Neural cell (in vitro differentiated cells): Measurements from ENCODE around the gene CACNA1I. TPM values are rescaled to one million over a fixed set of nuclear protein-coding genes. Genes with fewer than 3 reads are reported as not detected.

Experiments used
- H2AFZ ChIP-seq: fragments of 200-600, 300-800 bp; sonication (generic), shearing (Covaris generic); 2 replicates; pipeline ENCODE4 v1.6.0; 2014; ENCODE audit warnings: low read depth, mild to moderate bottlenecking, antibody characterized with exemption, low read length, moderate library complexity
- H3F3A ChIP-seq: fragments of 200-600 bp; shearing (Covaris generic); 2 replicates; pipeline ENCODE4 v1.6.1; 2016; ENCODE audit warnings: mild to moderate bottlenecking, moderate library complexity, mixed read lengths, antibody characterized with exemption, low read length; ENCODE audit not compliant: insufficient read depth, poor library complexity, severe bottlenecking
- H3K27ac ChIP-seq: fragments of 200-600, 300-800 bp; sonication (generic), shearing (Covaris generic); 2 replicates; pipeline ENCODE4 v1.5.1; 2014; ENCODE audit warnings: mild to moderate bottlenecking, low read length, moderate library complexity
- H3K27me3 ChIP-seq: fragments of 300-800, 200-600 bp; sonication (generic), shearing (Covaris generic); 2 replicates; pipeline ENCODE4 v1.6.0; 2014; ENCODE audit warnings: mild to moderate bottlenecking, low read depth, low read length, moderate library complexity; ENCODE audit not compliant: insufficient read depth
- H3K36me3 ChIP-seq: fragments of 300-800, 200-600 bp; sonication (generic), shearing (Covaris generic); 2 replicates; pipeline ENCODE4 v1.5.1; 2014; ENCODE audit warnings: mild to moderate bottlenecking, antibody characterized with exemption, low read length, moderate library complexity; ENCODE audit not compliant: insufficient read depth
- H3K4me2 ChIP-seq: fragments of 300-800, 200-600 bp; sonication (generic), shearing (Covaris generic); 2 replicates; pipeline ENCODE4 v1.6.0; 2014; ENCODE audit warnings: mild to moderate bottlenecking, low read length
- H3K4me3 ChIP-seq: fragments of 300-800, 200-600 bp; sonication (generic), shearing (Covaris generic); 2 replicates; pipeline ENCODE4 v1.5.1; 2014; ENCODE audit warnings: mild to moderate bottlenecking, low read length, moderate library complexity
- H3K79me2 ChIP-seq: fragments of 200-600 bp; shearing (Covaris generic); replicated peaks from 2 replicates; pipeline ENCODE4 v1.6.0; 2014; ENCODE audit warnings: mild to moderate bottlenecking, low read length, moderate library complexity; ENCODE audit not compliant: insufficient read depth
- H3K9ac ChIP-seq: fragments of 300-800, 200-600 bp; sonication (generic), shearing (Covaris generic); 2 replicates; pipeline ENCODE4 v1.6.1; 2016; ENCODE audit warnings: mild to moderate bottlenecking, low read length, mixed read lengths
- H3K9me2 ChIP-seq: fragments of 200-600 bp; shearing (Covaris generic); 2 replicates; pipeline ENCODE4 v1.6.1; 2016; ENCODE audit warnings: mild to moderate bottlenecking, low read length, mixed read lengths; ENCODE audit not compliant: insufficient read depth
- H3K9me3 ChIP-seq: fragments of 200-600, 300-800 bp; sonication (generic), shearing (Covaris generic); 2 replicates; pipeline ENCODE4 v1.6.1; 2016; ENCODE audit warnings: mild to moderate bottlenecking, mixed run types, low read length, moderate library complexity, mixed read lengths
- H4K20me1 ChIP-seq: fragments of 200-600 bp; shearing (Covaris generic); 2 replicates; pipeline ENCODE4 v1.6.1; 2016; ENCODE audit warnings: mild to moderate bottlenecking, mixed run types; ENCODE audit not compliant: insufficient read depth
- CTCF ChIP-seq: fragments of 450-650 bp; IDR thresholded peaks from 2 replicates; pipeline ENCODE4 v1.5.1; 2014; ENCODE audit warnings: antibody characterized with exemption, mild to moderate bottlenecking, moderate library complexity; ENCODE audit not compliant: poor library complexity, severe bottlenecking
- EP300 ChIP-seq: fragments of 450-650 bp; conservative IDR thresholded peaks from 2 replicates; pipeline ENCODE4 v1.6.1; 2014; ENCODE audit warnings: antibody characterized with exemption, mild to moderate bottlenecking, moderate library complexity; ENCODE audit not compliant: poor library complexity, severe bottlenecking
- EZH2 ChIP-seq: fragments of 200-600, 300-800 bp; shearing (Covaris generic), sonication (generic); IDR thresholded peaks from 2 replicates; pipeline ENCODE4 v1.6.1; 2014; ENCODE audit warnings: antibody characterized with exemption, low read length, borderline replicate concordance, mild to moderate bottlenecking; ENCODE audit not compliant: insufficient read depth, poor library complexity, severe bottlenecking
- MXI1 ChIP-seq: fragments of 450-650 bp; conservative IDR thresholded peaks from 2 replicates; pipeline ENCODE4 v1.6.1; 2014; ENCODE audit warnings: antibody characterized with exemption, mild to moderate bottlenecking; ENCODE audit not compliant: poor library complexity, severe bottlenecking
- POLR2AphosphoS5 ChIP-seq: IDR thresholded peaks from 2 replicates; pipeline ENCODE4 v1.6.1; 2012
- RAD21 ChIP-seq: fragments of 450-650 bp; conservative IDR thresholded peaks from 2 replicates; pipeline ENCODE4 v1.6.1; 2014; ENCODE audit warnings: antibody characterized with exemption, mild to moderate bottlenecking, moderate library complexity
- REST ChIP-seq: IDR thresholded peaks from 2 replicates; pipeline ENCODE4 v1.6.1; 2012; ENCODE audit warnings: borderline replicate concordance
- SMC3 ChIP-seq: fragments of 450-650 bp; conservative IDR thresholded peaks from 2 replicates; pipeline ENCODE4 v1.6.1; 2014; ENCODE audit warnings: antibody characterized with exemption, mild to moderate bottlenecking, moderate library complexity; ENCODE audit not compliant: poor library complexity
- TAF1 ChIP-seq: IDR thresholded peaks from 2 replicates; pipeline ENCODE4 v1.6.1; 2012; ENCODE audit warnings: low read depth
- polyA plus RNA-seq: library from polyadenylated mRNA; depleted of rRNA; stranded (reverse); fragments of >200 nt; gene quantifications from 2 replicates; pipeline ENCODE4 v1.2.3, GENCODE V29; 2014

The CACNA1I gene
- polyA plus RNA-seq, 1 donor from 2014 or later, result 1.9 TPM

GRCh38 chr22:39707816-39708215 is 137.3 kb downstream of the CACNA1I start:
- Histone ChIP-seq H3K4me3 (no peak overlapping the region), H2AFZ (no peak overlapping the region), H3K4me2 (no peak overlapping the region), H3F3A (no peaks in the 10 kb centered on the region), H3K27me3 (no peaks in the 10 kb centered on the region), H3K79me2 (no peaks in the 10 kb centered on the region), H3K27ac (no peak overlapping the region), H3K36me3 (no peaks in the 10 kb centered on the region), H3K9ac (no peak overlapping the region), H3K9me3 (no peaks in the 10 kb centered on the region), H4K20me1 (no peaks in the 10 kb centered on the region), H3K9me2 (no peaks in the 10 kb centered on the region)
- TF ChIP-seq RAD21 (no peak), REST (no peak), EP300 (no peak), EZH2 (no peak), TAF1 (no peak), MXI1 (no peak), POLR2AphosphoS5 (no peak)

- Histone ChIP-seq H3K9me3 (no peaks in the 10 kb centered on the region), H3K4me2 (no peak overlapping the region), H4K20me1 (no peaks in the 10 kb centered on the region), H3F3A (no peaks in the 10 kb centered on the region), H3K9ac (no peak overlapping the region), H3K27me3 (no peaks in the 10 kb centered on the region), H3K79me2 (no peaks in the 10 kb centered on the region), H2AFZ (no peak overlapping the region), H3K36me3 (no peaks in the 10 kb centered on the region), H3K4me3 (no peak overlapping the region), H3K9me2 (no peaks in the 10 kb centered on the region), H3K27ac (no peak overlapping the region)
- TF ChIP-seq POLR2AphosphoS5 (no peak), SMC3 (no peak), CTCF (no peak), RAD21 (no peak), REST (no peak), EZH2 (no peak), MXI1 (no peak), EP300 (no peak), TAF1 (no peak)
Measured at GRCh38 chr22:39710380-39711150, 140.0 kb downstream of the CACNA1I start.
